ENCODE data around the gene PI4K2B.

DNA sequence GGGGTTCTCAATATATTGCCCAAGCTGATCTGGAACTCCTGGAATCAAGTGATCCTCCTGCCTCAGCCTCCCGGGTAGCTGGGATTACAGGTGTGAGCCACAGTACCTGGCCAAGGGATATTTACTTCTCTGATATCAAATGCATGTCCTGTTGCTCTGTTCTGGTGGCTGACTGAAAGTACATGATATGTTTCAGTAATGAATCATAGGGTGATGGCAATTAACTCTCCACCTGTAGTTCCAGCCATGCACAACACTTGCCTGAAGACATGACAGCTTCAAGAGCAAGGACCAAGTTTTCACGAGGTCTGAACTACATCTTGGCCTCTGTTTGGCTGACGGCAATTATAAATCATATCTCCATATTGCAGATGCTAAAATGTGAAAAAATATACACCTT, 87.9 kb downstream of the PI4K2B start:
- TF ChIP-seq, protein P1, sequence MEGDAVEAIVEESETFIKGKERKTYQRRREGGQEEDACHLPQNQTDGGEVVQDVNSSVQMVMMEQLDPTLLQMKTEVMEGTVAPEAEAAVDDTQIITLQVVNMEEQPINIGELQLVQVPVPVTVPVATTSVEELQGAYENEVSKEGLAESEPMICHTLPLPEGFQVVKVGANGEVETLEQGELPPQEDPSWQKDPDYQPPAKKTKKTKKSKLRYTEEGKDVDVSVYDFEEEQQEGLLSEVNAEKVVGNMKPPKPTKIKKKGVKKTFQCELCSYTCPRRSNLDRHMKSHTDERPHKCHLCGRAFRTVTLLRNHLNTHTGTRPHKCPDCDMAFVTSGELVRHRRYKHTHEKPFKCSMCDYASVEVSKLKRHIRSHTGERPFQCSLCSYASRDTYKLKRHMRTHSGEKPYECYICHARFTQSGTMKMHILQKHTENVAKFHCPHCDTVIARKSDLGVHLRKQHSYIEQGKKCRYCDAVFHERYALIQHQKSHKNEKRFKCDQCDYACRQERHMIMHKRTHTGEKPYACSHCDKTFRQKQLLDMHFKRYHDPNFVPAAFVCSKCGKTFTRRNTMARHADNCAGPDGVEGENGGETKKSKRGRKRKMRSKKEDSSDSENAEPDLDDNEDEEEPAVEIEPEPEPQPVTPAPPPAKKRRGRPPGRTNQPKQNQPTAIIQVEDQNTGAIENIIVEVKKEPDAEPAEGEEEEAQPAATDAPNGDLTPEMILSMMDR (IDR thresholded peaks at IDR 0.05; ENCODE audit: low read depth, low read length, missing input control) = no peak
- TF ChIP-seq TAF1 (conservative IDR thresholded peaks at IDR 0.05) (no peak), NR2F2 (IDR thresholded peaks at IDR 0.05) (no peak), MAX (IDR thresholded peaks at IDR 0.05) (no peak), EGR1 (IDR thresholded peaks at IDR 0.05; ENCODE audit: low read depth in 2 of 2) (no peak), YY1 (IDR thresholded peaks at IDR 0.05) (no peak)
- TF ChIP-seq, protein P2, sequence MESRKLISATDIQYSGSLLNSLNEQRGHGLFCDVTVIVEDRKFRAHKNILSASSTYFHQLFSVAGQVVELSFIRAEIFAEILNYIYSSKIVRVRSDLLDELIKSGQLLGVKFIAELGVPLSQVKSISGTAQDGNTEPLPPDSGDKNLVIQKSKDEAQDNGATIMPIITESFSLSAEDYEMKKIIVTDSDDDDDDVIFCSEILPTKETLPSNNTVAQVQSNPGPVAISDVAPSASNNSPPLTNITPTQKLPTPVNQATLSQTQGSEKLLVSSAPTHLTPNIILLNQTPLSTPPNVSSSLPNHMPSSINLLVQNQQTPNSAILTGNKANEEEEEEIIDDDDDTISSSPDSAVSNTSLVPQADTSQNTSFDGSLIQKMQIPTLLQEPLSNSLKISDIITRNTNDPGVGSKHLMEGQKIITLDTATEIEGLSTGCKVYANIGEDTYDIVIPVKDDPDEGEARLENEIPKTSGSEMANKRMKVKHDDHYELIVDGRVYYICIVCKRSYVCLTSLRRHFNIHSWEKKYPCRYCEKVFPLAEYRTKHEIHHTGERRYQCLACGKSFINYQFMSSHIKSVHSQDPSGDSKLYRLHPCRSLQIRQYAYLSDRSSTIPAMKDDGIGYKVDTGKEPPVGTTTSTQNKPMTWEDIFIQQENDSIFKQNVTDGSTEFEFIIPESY (IDR thresholded peaks at IDR 0.05) = no peak
- TF ChIP-seq, protein P3, sequence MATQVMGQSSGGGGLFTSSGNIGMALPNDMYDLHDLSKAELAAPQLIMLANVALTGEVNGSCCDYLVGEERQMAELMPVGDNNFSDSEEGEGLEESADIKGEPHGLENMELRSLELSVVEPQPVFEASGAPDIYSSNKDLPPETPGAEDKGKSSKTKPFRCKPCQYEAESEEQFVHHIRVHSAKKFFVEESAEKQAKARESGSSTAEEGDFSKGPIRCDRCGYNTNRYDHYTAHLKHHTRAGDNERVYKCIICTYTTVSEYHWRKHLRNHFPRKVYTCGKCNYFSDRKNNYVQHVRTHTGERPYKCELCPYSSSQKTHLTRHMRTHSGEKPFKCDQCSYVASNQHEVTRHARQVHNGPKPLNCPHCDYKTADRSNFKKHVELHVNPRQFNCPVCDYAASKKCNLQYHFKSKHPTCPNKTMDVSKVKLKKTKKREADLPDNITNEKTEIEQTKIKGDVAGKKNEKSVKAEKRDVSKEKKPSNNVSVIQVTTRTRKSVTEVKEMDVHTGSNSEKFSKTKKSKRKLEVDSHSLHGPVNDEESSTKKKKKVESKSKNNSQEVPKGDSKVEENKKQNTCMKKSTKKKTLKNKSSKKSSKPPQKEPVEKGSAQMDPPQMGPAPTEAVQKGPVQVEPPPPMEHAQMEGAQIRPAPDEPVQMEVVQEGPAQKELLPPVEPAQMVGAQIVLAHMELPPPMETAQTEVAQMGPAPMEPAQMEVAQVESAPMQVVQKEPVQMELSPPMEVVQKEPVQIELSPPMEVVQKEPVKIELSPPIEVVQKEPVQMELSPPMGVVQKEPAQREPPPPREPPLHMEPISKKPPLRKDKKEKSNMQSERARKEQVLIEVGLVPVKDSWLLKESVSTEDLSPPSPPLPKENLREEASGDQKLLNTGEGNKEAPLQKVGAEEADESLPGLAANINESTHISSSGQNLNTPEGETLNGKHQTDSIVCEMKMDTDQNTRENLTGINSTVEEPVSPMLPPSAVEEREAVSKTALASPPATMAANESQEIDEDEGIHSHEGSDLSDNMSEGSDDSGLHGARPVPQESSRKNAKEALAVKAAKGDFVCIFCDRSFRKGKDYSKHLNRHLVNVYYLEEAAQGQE (IDR thresholded peaks at IDR 0.05) = no peak

All from liver (tissue), 3 donors.